GM12878 (cell line): ENCODE measurements around the gene DDX51. TPM values are rescaled to one million over a fixed set of nuclear protein-coding genes. Genes with fewer than 3 reads are reported as not detected.

ENCODE experiments used
- ATAC-seq: fragments of 200-7000 bp; cut with Tn5 transposase; 3 replicates; pipeline ENCODE4 v1.9.1; 2020; ENCODE audit warnings: mild to moderate bottlenecking, moderate library complexity
- BruUV-seq: library from RNA; stranded (reverse); fragments of 400-500 nt; replicated peaks from 2 replicates; lab custom pipeline; 2021; lab: Mats Ljungman, UMichigan
- CTCF ChIA-PET: fragments of 300-600 bp; sonication (Branson Sonifier 250); formaldehyde crosslinking; extraction: SDS; loops from one replicate; lab custom pipeline; 2021; ENCODE audit warnings: inconsistent platforms; lab: Yijun Ruan, JAX
- POLR2A ChIA-PET: fragments of 350-600 bp; formaldehyde crosslinking; extraction: SDS; loops from one replicate; lab custom pipeline; 2021; ENCODE audit warnings: inconsistent platforms; lab: Charles Lee
- RAD21 ChIA-PET: fragments of 300-600 bp; sonication (Branson Sonifier 250); formaldehyde crosslinking; loops from one replicate; lab custom pipeline; 2023; ENCODE audit warnings: antibody characterized with exemption; ENCODE audit not compliant: unreplicated experiment; lab: Charles Lee
- SMC1A ChIA-PET: fragments of 300-600 bp; sonication (Branson Sonifier 250); formaldehyde crosslinking; loops from one replicate; lab custom pipeline; 2023; ENCODE audit not compliant: unreplicated experiment, uncharacterized antibody; lab: Charles Lee
- DNase-seq: peaks from one replicate; pipeline ENCODE4 v3.0.0-alpha.2; 2011; ENCODE audit warnings: low read depth, low spot score
- FAIRE-seq: peaks from 3 replicates; lab custom pipeline; 2011; peaks lifted over from hg19 to GRCh38; lab: Jason Lieb, UNC
- H2AFZ ChIP-seq: 2 replicates; pipeline ENCODE4 v1.6.0; 2011; ENCODE audit warnings: low read depth, low read length, control low read depth; ENCODE audit not compliant: control insufficient read depth
- H3K27ac ChIP-seq: 2 replicates; pipeline ENCODE4 v1.5.1; 2011; ENCODE audit warnings: control low read depth; ENCODE audit not compliant: control insufficient read depth, insufficient read depth
- H3K27me3 ChIP-seq, 2 experiments: replicated peaks in 1 of 2; 2 replicates each; pipeline versions ENCODE4 v1.6.0 to v1.6.1; 2011; ENCODE audit warnings: low read length in 1 of 2; ENCODE audit not compliant: control insufficient read depth in 2 of 2, insufficient read depth in 2 of 2
- H3K36me3 ChIP-seq, 2 experiments: 2 replicates each; pipeline ENCODE4 v1.5.1; 2011; ENCODE audit warnings: low read length in 1 of 2; ENCODE audit not compliant: control insufficient read depth in 2 of 2, insufficient read depth in 2 of 2
- H3K4me1 ChIP-seq: 2 replicates; pipeline ENCODE4 v1.6.1; 2011; ENCODE audit warnings: mild to moderate bottlenecking, low read length, moderate library complexity, mixed read lengths; ENCODE audit not compliant: control insufficient read depth, insufficient read depth
- H3K4me2 ChIP-seq: 2 replicates; pipeline ENCODE4 v1.6.0; 2011; ENCODE audit warnings: control low read depth; ENCODE audit not compliant: control insufficient read depth, insufficient read depth
- H3K4me3 ChIP-seq: fragments of 200-600 bp; sonication (generic); 2 replicates; pipeline ENCODE4 v1.5.1; 2016
- H3K79me2 ChIP-seq: 2 replicates; pipeline ENCODE4 v1.6.0; 2011; ENCODE audit warnings: low read length; ENCODE audit not compliant: control insufficient read depth, insufficient read depth
- H3K9ac ChIP-seq: 2 replicates; pipeline ENCODE4 v1.8.0; 2011; ENCODE audit warnings: low read length, control low read depth, mixed read lengths; ENCODE audit not compliant: control insufficient read depth, insufficient read depth
- H3K9me3 ChIP-seq: replicated peaks from 3 replicates; pipeline ENCODE4 v1.5.1; 2011; ENCODE audit warnings: mild to moderate bottlenecking, low read length; ENCODE audit not compliant: control insufficient read depth, insufficient read depth
- H4K20me1 ChIP-seq: 2 replicates; pipeline ENCODE4 v1.6.0; 2011; ENCODE audit not compliant: control insufficient read depth, insufficient read depth
- ASH2L ChIP-seq: fragments of 300-600, 200-600 bp; sonication (generic); IDR thresholded peaks from 2 replicates; pipeline ENCODE4 v1.6.1; 2017; ENCODE audit warnings: low read depth, mild to moderate bottlenecking, borderline replicate concordance
- CUX1 ChIP-seq: IDR thresholded peaks from 2 replicates; pipeline ENCODE4 v1.6.1; 2012; ENCODE audit warnings: improper control_type of control experiment, low read depth, low read length; ENCODE audit not compliant: insufficient replicate concordance
- IKZF1 ChIP-seq: fragments of 450-650 bp; conservative IDR thresholded peaks from 2 replicates; pipeline ENCODE4 v1.6.1; 2017; ENCODE audit warnings: antibody characterized with exemption, mild to moderate bottlenecking
- PAX8 ChIP-seq: fragments of 450-650 bp; IDR thresholded peaks from 2 replicates; pipeline ENCODE4 v1.6.1; 2017; ENCODE audit warnings: mild to moderate bottlenecking, moderate library complexity
- SMAD1 ChIP-seq: fragments of 450-650 bp; IDR thresholded peaks from 2 replicates; pipeline ENCODE4 v1.6.1; 2018; ENCODE audit warnings: mild to moderate bottlenecking, low read depth; ENCODE audit not compliant: partially characterized antibody
- SUZ12 ChIP-seq: fragments of 200-600 bp; sonication (generic); IDR thresholded peaks from one replicate; pipeline ENCODE4 v1.6.1; 2018; ENCODE audit warnings: antibody characterized with exemption, mild to moderate bottlenecking; ENCODE audit not compliant: unreplicated experiment
- TCF12 ChIP-seq: IDR thresholded peaks from 2 replicates; pipeline ENCODE4 v1.6.1; 2011; ENCODE audit warnings: low read depth, mild to moderate bottlenecking, low read length
- TCF3 ChIP-seq: IDR thresholded peaks from 2 replicates; pipeline ENCODE4 v1.6.1; 2012; ENCODE audit warnings: low read depth, mild to moderate bottlenecking, low read length, borderline replicate concordance; ENCODE audit not compliant: insufficient read depth
- WGBS: methylation state at CpG from one replicate; pipeline ENCODE4 v1.1.6; 2016; ENCODE audit warnings: low lambda C conversion rate; ENCODE audit not compliant: insufficient replicate concordance, insufficient coverage; ENCODE audit errors: missing lambda C conversion rate; 5-methylcytosine and 5-hydroxymethylcytosine counted together
- in situ Hi-C: fragments of 300-500 bp; cut with MboI; formaldehyde crosslinking; loops from 9 replicates; pipeline ENCODE4 v1.14.3; 2018; ENCODE audit warnings: mixed read lengths
- intact Hi-C: fragments of 100-400 bp; cut with micrococcal nuclease; formaldehyde crosslinking; loops from one replicate; pipeline ENCODE4 v1.14.2; 2022; ENCODE audit not compliant: unreplicated experiment
- polyA plus RNA-seq, 11 experiments: library from polyadenylated mRNA; depleted of rRNA in 4 of 11; unstranded in 6 of 11; stranded (reverse) in 5 of 11; fragments of >200 nt; fragmentation: Nextera tagmentation in 4 of 11; fragmentation: Illumina TruSeq in 1 of 11; extraction: Ambion mirVana in 4 of 11; extraction: Trizol in 1 of 11; gene quantifications; 1 replicate in 1 of 11; 2 replicates in 10 of 11; pipeline versions ENCODE4 v1.2.1 to v1.2.3, GENCODE V29; 2011 to 2016; ENCODE audit warnings: inconsistent platforms in 2 of 11, missing spikeins in 2 of 11, low read depth in 1 of 11
- total RNA-seq, 4 experiments: library from RNA; depleted of rRNA in 3 of 4; stranded (reverse); fragments of >200 nt in 3 of 4; fragmentation: Illumina TruSeq in 1 of 4; extraction: Trizol in 1 of 4; gene quantifications; 2 replicates each; pipeline versions ENCODE4 v1.2.1 to v1.2.3, GENCODE V29; 2013 to 2021

The DDX51 gene
- total and polyA plus RNA-seq, 10 of the 15 experiments (the other 5 are each of a cell fraction or from before 2014, with no cell fraction given) = 0.97 to 29.1 (median 9.8) TPM

- TF ChIP-seq CUX1 (no peak), IKZF1 (no peak), SUZ12 (no peak), SMAD1 (no peak), PAX8 (no peak)
Measured at GRCh38 chr12:132178801-132179401, 34.8 kb upstream of the DDX51 start (continued).

- in situ Hi-C loops = no loop called here
- no peak overlapping the region for H3K27ac ChIP-seq
- TF ChIP-seq TCF12 = 0 out of 2 replicates have a peak, but pooled peaks have one; percentile 53
- 0 out of 2 replicates have a peak, but pooled peaks have one; percentile 17 for TF ChIP-seq TCF3
- TF ChIP-seq ASH2L = no peak
Measured at GRCh38 chr12:132178316-132178715, 34.2 kb upstream of the DDX51 start.

More at GRCh38 chr12:132178316-132178715, 34.2 kb upstream of the DDX51 start:
- ChIA-PET RAD21 (no interaction called here), CTCF (interaction anchor here (1.7 kb wide), 1 partner anchor 25 kb away, joined by 6 read pairs; no protein-coding TSS in a partner anchor), SMC1A (no interaction called here), POLR2A (no interaction called here)
- DNase-seq (no peak), FAIRE-seq (no peak), ATAC-seq (no peak)
- WGBS = 0% methylated on average over 8 of the region's 8 CpGs
- Histone ChIP-seq H3K4me1 (peaks cover 9% of the 10 kb centered on the region), H3K79me2 (no peaks in the 10 kb centered on the region), H3K27me3 (no peaks in the 10 kb centered on the region), H3K9ac (no peak overlapping the region), H3K9me3 (no peaks in the 10 kb centered on the region), H2AFZ (no peak overlapping the region; the same call in 1 of the 2 replicates), H3K36me3 (no peaks in the 10 kb centered on the region), H4K20me1 (no peaks in the 10 kb centered on the region), H3K4me3 (no peak overlapping the region), H3K4me2 (0 out of 2 replicates have a peak overlapping the region, but pooled peaks have one; percentile 22)
- no TSS peak for BruUV-seq
- intact Hi-C loops = no loop called here
